Esophagus mucosa (tissue), 1 donor: Measurements from ENCODE around the gene CD160. TPM values are rescaled to one million over a fixed set of nuclear protein-coding genes. Genes with fewer than 3 reads are reported as not detected.
"Not testable (repeated sequence)": the region's sequence is repeated elsewhere in the genome, so short reads cannot be mapped to it uniquely, and the experiment has no call there.

ENCODE experiments used
- ATAC-seq: fragments of 200-7000 bp; cut with Tn5 transposase; one replicate; pipeline ENCODE4 v1.9.1; 2020
- total RNA-seq: library from RNA; stranded (reverse); gene quantifications from one replicate; pipeline ENCODE4 v1.2.4, GENCODE V29; 2023
- donor health status: DM: yes; HTN: yes; CAD: no.

The CD160 gene
- total RNA-seq, 1 donor from 2014 or later = not detected

- ATAC-seq = no peak
These were observed 8.8 kb upstream of the CD160 start for GRCh38 chr1:145710291-145711027.

DNA sequence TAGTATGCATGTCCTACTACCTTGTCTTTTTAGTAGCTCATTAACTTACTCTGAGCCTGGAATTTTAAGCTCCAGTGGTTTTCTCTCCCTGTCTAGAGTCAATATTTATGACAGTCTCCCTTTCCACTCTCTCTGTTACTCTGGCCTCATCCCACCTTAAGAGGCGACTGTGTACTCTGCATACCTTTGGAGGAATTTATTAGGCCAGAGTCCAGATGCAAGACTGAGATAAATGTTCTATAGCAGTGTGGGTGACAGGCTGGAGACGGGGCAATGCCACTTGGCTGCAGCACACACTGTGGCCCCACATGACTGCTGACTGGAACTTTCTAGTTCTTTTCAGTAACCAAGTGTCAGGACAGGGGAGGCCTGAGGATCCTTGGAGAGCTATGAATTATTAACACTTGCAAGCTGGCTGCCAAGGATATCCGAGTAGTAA is 8.1 kb upstream of the CD160 start:
- no peak for ATAC-seq

DNA sequence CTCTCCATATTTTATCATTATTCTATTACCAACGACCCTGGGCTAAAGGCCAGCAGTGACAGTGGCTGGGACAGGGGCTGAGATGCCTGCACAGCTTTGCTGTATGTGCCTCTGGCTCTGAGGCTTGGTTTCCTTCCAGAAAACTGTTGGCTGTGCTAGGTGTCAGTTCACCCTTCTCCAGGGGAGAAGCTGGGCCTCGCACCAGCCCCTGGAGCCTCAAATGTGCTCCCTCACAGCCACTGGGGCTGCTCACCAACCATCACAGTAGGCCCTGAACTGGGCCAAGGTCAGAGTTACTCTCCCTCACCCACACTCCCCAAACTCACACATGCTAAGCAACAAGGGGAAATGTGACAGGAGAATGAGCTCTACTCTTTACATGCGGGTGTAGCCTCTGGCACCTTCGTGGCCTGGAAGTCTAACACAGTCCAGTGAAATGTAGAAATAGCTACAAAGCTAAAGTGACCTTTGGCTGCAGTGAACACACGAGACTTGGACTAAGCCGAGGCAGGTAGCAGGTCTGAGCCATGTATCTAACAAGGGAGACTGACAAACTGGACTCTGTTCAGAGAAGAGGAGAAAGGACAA is 4.7 kb upstream of the CD160 start:
- ATAC-seq = no peak

- no peak for ATAC-seq
These were observed 2.5 kb upstream of the CD160 start for GRCh38 chr1:145716641-145717345.

- no peak for ATAC-seq
These were observed 1.5 kb upstream of the CD160 start for GRCh38 chr1:145717833-145718232.

- ATAC-seq = not testable (repeated sequence)
These were observed 834 bp upstream of the CD160 start for GRCh38 chr1:145718465-145718864.

GRCh38 chr1:145720556-145720877 is 1.2 kb downstream of the CD160 start:
- peak; percentile 14 for ATAC-seq

- ATAC-seq = peak; percentile 82
These were observed 1.8 kb downstream of the CD160 start for GRCh38 chr1:145720878-145721671.

GRCh38 chr1:145726193-145726592 is 6.9 kb downstream of the CD160 start:
- not testable (repeated sequence) for ATAC-seq

DNA sequence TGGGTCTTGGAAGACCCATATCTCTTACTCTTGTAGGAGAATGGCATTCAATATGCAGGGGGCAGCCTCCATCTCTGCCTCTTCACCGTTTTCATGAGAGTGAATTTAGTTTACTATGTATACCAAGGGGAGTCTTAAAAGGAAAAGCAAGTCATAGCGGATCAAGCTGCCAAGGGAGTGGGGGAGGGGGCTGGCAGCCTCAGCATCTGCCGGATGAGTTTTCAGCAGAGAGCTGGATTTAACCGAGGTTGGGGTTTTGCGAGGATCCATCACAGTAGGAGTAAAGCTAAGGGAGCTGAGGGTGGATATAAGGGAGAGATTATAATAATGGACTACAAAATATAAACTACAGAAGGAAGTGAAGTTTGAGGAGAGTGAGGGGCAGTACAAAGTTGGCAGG is 9.9 kb downstream of the CD160 start:
- ATAC-seq = no peak

GRCh38 chr1:145729666-145730436 is 10.6 kb downstream of the CD160 start:
- no peak for ATAC-seq

DNA sequence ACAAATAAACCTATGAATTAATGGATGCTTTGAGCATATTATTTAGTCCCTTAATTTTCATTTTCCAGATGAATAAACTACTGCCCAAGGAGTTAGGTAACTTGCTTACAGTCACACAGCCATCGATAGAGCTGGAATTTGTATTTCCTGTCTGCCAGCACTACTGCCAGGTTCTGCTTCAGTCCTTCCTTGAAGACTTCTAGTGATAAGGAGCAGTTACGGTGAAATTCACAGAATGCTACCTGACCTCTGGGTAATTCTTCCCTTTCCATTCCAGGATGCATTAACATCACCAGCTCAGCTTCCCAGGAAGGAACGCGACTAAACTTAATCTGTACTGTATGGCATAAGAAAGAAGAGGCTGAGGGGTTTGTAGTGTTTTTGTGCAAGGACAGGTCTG is 11.2 kb downstream of the CD160 start:
- no peak for ATAC-seq

DNA sequence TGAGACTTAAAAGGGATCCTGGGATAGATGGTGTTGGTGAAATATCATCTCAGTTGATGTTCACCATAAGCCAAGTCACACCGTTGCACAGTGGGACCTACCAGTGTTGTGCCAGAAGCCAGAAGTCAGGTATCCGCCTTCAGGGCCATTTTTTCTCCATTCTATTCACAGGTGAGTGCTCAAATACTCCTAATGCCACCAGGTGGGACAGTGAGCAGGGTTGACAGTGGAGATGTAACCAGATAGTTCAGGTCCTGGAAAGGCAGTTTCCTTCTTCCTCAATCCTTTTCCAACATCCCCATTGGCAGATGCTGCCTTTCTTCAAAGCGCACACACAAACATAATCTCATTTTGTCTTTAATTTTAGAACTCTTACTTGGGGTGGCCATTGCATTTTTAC is 11.6 kb downstream of the CD160 start:
- no peak for ATAC-seq

DNA sequence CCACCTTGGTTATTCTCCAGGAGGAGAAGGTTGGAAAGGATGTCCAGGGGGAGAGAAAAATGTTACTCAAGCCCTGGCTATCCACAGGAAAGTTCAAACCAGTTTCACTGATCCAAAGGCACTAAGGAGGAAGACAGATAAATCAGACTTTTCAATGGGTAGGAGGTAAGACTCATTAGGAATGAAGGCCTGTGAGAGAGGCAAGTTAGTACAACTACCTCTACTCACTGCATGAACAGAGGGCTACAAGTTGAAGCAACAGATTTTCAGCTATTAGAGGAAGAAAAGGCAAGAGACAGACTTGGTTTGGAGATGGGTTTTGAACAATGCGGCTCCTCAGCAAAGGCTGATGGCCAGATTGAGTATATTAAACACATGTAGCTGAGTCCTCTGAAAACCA is 16.9 kb downstream of the CD160 start:
- ATAC-seq = peak; percentile 32

- no peak for ATAC-seq
These were observed 21.0 kb downstream of the CD160 start for GRCh38 chr1:145740269-145740668.

DNA sequence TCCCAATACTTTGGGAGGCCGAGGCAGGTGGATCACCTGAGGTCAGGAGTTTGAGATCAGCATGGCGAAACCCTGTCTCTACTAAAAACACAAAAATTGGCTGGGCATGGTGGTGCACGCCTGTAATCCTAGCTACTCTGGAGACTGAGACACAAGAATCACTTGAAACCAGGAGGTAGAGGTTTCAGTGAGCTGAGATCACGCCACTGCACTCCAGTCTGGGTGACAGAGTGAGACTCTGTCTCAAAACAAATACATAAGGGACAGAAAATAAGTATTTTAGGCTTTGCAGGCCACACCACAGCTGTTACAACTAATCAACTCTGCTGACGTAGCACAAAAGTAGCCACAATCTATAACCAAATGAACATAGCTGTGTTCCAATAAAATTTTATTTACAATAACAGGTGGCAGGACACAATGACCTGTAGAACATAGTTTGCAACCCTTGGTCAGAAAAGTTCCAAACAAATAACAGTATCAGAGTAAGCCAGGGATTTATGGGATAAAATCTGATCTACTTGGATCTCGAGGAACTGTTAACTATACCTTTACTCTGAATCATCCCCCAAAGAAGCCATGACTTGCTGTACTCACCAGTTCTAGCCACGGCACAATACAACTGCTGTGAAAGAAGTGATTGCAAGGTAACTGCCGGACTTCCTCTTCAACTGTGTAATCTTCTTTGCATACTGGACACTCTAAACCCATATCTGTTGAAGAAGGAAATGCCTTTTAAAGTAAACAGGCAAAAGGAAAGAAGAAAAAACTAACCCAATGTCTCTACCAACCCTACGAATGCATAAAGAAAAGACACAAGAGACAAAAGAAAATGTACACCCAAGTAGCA is 28.3 kb downstream of the CD160 start:
- ATAC-seq = no peak

GRCh38 chr1:145750426-145750825 is 31.1 kb downstream of the CD160 start:
- no peak for ATAC-seq

- ATAC-seq = no peak
These were observed 32.3 kb downstream of the CD160 start for GRCh38 chr1:145751491-145752037.

- no peak for ATAC-seq
These were observed 38.1 kb downstream of the CD160 start for GRCh38 chr1:145757420-145757819.

DNA sequence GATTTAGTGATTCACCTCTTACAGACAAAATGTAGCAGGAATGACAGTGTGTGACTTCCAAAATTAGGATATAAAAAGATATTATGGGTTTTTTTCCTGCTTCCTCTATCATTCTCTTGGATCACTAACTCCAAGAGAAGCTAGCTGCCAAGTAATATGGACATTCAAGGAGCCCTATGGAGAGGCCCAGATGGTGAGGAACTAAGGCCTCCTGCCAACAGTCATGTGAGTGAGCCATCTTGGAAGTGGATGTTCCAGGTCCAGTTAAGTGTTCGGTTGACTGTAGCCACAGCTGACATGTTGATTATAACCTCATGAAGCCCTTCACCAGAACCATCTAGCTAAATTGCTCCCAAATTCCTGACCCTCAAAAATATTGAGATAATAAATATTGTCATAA is 38.8 kb downstream of the CD160 start:
- no peak for ATAC-seq

DNA sequence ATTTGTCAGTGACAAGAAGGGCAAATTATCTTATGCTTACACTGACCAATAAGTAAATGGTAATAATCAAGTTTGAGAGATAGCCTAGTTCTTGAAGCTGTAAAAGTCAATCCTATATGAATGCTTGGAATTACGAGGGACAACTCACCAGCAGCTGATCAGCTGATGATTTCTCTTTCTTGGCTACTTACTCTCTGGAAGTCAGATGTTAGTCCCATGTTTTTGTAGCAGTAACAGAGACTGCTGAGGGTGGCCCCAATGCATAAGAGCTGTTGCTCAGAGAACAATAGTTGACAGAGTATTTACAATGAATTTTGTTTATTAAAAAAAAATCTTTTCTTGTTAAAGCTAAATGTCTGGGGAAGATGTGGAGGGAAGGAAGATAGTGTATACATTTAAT is 39.3 kb downstream of the CD160 start:
- no peak for ATAC-seq
